Stimulated activated CD4-positive, alpha-beta T cell treated with anti-CD3 and anti-CD28 coated beads, Interleukin-4, amount 100 ng/mL, for 24 hours (primary cell): Measurements from ENCODE around the gene TRDMT1.
"Not testable (repeated sequence)": the region's sequence is repeated elsewhere in the genome, so short reads cannot be mapped to it uniquely, and the experiment has no call there.

Source experiments
- DNase-seq: peaks from one replicate; pipeline ENCODE4 v3.0.0-alpha.2; 2020

Gene TRDMT1

DNA sequence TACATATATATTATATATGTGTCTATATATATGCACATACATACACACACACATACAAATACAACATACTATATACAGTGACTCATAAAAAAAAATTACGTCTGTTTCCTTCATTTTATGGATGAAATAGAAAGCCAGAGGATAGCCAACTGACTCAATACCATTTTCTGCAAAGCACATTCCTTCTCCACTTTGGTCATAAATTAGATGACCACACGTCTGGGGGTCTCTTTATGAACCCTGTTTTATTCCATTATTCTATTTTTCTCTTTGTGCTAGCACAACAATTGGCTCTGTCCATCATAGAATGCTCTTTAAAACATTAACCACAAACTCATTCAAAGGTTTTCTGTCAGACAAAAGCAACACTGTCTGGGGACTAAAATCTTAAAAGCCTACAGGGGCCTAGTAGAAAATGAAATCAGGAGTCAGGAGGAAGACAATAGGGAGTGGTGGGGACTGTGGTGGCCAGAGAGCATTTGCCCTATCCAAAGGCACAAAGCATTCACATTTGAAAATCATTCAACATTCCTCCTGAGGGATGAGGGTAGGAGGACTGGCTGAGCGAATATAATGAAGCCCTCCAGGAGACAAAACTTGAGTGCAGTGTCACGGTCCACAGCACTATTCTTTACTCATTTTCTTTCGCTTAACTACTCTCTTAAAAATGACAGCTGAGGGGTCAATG, 76.1 kb downstream of the TRDMT1 start:
- no peak for DNase-seq

DNA sequence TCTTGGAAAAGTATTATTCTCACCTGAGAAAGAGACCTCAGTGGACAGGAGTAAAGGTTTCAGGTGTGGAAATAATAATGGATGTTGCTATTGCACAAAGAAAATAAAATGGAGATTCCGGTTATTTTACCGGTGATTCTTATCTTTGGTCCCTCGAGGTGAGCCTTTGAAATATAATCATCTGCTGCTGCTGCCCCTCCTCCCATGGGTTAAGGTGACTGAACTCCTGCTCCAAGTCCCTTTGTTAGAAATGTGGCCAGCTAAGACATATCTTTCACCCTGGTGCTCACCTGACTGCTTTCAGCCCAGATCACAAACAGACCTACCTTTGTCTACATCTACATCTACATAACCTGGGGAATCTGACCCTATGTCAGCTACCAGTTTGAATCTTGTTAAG, 77.5 kb downstream of the TRDMT1 start:
- no peak for DNase-seq

DNA sequence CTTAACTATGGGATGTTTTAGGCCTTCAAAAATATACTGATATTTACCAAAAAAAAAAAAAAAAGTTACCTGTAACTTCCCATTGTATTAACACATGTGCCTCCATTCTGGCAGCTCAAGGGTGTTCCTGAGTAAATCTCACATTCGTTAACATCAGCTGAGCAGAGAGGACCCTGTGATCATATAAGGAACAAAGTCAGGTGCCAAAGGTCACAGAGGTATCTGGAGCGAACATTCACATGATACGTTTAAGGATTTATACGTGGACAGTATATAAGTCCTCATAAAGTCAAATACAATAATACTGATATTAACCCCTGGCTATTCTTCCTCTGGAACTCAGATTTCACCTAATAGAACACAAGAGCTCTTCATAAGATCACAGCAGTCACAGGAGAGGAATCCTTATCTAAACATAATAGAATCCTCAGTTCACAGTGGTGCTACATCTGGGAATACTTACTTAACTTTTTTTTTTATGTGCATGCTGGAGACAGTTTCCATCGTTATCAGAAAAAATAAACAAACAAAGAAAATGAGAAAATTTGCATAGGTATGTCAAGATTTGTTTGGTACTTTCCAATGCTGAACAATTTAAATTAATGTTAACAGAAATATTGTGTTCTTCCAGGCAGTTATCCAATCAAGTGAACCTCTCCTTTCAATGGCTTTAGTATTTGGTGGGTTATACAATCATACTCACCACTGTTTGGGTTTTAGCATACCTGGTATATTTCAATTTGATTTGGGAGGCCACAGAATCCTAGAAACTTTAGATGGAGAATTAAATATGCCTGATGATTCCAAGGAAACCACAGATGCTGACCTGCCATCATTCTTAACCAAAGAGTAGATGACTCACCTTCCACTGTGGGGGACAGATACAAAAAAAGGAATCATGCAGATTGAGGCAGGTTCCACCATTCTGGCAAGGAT, 78.5 kb downstream of the TRDMT1 start:
- DNase-seq, result no peak

DNA sequence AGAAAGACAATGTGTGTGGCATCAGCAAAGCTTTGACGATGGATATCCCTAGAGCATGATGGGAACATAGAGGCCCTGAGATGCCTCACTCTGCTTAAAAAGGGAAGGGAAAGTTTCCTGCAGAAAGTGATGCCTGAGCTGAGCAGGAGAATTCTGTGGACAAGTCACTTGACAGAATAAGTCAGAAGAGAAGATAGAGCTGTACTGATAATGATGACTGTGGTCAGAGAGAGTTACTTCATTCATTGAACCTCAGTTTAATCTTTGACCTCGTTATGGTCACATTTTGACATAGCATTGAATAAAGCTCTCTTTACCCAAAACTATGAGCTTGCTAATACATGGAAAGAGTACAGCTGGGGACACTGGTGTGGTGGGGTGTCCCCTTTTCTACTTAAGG, 79.4 kb downstream of the TRDMT1 start:
- DNase-seq, result no peak

DNA sequence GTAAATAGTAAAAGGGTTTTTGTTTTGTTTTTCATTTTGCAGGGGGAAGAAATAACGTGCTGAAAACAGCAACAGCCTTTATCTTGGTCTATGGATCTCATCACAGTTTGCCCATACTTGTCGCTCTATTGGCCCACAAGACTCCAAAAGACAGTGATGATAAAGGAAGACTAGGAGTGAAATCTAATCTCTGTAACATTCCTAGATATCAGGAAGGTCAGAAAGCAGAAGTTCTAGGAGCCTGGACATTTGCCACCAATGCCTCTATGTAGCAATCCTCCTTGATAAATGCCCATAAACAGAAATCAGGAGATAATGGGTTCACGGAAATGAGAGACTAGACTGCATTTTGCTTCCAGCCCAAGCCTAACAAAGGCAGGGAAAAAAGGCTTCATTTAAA, 80.8 kb downstream of the TRDMT1 start:
- no peak for DNase-seq

DNA sequence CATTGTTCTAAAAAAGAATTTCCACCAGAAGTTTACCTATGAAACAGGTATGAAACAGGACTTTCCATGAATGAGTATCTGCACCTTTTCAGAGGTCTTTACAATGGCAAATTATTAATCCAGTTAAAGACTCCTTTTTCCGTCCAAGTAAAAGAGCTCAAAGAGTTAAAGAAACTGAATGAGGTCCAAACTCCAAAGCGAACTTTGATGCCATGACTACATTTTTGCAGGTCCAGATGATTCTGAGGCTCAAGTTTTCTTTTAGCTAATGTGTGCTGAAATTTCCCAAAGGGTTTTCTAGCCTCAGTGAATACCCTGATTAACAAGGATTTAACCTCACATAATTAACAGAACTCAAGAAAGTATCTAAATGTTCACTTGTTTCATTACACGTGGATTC, 81.6 kb downstream of the TRDMT1 start:
- no peak for DNase-seq

DNA sequence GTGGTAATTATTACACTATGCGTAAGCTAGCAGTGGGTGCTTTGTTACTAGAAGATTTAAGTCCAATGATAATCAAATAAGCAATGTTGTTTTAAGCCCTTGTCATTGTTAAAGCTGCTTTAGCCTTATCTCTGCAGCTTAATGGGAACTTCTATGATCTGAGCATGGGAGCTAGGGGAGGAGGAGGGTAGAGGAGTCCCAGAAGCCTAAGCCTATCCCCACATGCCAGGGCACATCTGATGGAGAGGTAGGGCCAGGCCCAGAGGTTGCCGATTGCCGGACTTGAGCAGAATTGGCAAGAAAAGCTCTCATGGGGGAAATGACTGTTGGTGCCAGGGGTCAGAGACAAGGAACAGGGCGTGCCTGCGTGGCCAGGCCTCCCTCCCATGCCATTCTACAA, 85.3 kb downstream of the TRDMT1 start:
- DNase-seq, result no peak

DNA sequence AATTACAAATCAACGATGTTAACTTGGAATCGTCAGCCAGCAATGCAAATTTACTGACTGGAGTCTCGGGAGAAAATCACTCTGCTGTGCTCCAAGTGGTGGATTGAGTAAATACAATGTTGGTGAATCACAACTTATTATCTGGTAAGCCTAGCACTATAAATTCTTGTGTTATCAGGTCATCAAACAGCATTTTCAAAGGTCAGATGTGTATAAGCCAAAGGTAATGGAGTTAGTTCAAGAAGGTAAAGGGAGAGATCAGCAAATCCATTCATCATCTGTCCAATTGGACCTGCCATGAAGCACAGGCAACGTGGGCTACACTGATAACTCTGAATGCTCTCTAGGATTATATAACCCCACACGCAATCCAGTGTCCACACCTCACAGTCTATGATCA, 85.8 kb downstream of the TRDMT1 start:
- DNase-seq, result no peak

DNA sequence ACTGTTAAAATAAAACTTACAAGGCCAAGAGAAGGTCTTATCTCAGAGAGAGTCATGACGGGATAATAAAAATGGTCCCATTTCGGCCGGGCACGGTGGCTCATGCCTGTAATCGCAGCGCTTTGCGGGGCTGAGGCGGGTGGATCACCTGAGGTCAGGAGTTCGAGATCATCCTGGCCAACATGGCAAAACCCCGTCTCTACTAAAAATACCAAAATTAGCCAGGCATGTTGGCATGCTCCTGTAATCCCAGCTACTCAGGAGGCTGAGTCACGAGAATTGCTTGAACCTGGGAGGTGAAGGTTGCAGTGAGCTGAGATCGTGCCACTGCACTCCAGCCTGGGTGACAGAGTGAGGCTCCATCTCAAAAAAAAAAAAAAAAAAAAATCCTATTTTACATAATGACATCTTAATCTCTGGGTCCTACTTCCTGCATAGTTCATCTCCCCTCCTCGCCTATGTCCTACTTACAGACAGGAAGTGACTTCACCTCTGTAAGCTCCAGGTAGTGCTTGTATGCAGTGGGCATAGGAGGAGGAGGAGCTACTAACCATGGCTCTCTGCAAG, 86.5 kb downstream of the TRDMT1 start:
- not testable (repeated sequence) for DNase-seq

DNA sequence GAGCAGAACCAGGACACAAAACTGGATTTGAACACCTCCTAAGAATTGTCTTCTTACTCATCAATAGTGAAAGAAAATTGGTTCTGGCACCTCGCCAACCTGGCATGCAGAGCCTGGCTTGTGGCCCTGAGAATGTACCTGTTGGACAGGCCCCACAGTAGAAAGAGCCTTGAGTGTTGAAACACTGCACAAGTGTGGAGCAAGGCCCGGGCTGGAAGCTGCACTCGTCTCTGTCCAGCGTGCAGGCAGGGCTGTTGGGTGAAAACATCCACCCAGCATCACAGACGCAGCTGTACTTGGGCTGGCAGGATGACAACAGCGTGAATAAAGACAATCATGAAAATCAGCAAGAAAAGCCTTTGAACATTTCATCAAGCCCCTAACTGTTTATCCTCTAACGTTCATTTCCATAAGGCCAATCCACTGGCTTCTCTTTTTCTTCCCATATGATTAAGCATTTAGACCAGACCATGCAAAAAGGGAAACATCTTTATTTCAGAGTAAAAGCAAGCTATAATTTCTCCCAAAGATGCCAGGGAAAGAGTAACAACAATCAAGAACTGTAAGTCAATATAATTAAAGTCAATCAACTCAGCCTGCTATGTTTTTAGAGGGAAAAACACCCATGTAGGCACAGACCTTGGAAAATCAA, 87.5 kb downstream of the TRDMT1 start:
- DNase-seq, result no peak

DNA sequence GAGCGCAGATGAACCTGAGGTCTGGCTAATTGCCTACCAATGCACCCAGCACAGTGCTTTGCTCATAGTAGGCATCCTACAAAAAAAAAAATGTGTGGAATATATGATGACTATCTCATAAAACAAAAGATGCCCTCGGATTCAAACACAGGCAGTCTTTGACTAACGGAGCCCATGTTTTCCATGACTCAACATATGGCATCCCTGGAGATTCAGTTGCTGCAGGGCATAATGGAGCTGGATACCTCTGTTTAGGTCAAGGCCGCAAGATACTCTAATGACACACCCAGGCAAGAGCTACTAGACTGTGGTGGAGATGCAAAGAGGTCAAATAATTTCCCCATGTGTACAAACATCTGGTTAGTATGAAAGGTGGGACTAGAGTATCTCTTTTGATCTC, 88.1 kb downstream of the TRDMT1 start:
- no peak for DNase-seq

DNA sequence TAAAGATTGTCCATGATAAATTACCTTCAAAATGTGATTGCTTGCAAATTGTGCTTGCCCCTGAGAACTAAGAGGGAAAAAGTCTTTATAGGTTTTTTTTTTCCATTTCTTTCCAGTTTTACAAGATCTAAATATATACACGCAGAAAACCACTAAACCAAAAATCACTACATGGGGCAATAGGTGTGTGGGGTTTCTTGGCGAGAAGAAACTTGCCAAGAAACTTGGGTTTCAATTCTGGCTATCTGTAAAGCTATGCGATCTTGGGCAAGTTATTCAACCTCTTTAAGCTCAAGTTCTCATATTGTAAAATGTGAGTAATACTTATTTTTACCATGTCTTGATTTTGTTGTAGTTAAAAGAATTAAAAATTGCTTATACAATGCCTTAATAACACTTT, 88.9 kb downstream of the TRDMT1 start:
- no peak for DNase-seq

DNA sequence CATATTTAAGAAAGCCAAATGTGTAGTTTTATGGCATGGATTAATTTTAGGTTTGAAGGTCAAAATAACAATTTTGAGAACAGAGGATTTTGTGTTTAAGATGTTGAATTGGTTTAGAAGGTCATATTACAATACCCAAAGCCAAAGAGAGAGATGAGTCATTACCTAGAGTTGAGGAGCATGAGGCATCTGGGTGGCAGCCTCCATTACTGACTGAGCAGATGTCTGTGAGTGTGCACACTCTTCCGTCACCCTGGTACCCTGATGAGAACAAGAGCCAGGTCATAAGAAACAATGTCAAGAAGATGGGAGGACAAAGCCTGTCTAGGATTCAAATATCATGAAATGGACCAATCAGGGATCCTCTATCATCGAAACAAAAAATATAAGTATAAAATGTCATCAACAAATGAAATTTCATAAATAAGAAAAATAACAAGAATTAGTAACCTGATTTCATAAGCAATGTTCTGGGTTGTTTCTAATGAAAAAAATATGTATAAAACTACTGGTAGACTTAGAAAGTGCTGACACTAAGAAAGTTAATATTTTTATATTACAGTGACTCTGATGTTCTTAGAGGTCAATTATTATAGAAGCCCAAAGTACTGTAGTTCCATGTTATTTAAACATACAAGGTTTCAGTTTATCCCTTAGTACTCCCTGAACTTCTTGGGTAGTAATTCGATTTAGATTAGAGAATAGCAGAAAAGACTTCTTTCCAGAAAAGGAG, 91.8 kb downstream of the TRDMT1 start:
- no peak for DNase-seq

DNA sequence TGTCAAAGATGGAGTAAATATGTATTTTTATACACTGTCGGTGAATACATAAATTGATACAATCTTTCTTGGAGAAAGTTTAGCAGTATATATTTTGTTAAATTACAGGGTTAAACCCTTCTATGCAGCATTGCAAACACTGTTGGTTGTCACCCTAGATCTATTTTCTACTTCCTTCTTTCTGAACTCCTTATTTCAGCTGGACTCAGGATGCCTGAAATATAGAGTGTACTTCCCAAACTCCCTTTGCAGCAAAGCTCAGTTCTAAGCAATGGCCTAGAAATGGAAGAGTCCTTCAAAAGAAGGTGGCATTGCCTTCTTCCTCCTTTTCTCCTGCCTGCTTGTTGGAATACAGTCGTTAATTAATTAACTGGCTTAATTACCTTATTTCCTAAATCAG, 92.4 kb downstream of the TRDMT1 start:
- DNase-seq, result no peak

DNA sequence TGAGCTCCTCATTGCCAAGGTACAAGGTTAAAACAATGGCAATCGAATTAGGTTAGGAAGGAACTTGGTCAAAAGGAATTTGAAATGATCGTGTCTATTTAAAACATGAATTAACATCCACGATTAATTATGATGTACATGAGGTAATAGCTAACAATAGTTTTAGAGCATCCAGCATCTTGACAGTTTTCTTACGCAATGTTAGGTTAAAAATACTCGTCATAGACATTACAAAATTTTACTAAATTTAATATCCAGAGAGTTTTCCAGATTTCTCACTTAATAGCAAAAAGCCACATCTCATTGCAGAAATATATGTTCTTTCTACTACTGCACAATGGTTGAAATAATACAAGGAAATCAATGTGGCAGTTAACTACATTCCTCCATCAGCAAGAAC, 94.5 kb downstream of the TRDMT1 start:
- no peak for DNase-seq

DNA sequence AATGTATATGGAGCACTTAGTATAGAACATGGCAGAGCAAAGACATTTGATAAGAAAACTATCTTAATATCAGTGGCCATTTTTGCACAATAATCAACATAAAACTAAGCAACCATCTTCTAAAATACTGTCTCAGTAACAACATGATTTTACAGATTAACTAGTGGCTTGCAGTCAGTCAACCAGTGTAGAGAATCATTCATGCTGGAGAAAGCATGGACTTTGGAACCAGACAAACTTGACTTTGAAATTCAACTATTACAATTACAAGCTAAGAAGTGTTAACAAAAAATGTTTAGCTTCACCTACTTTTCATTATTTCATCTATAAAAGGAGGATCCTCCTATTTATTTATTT, 99.6 kb downstream of the TRDMT1 start:
- DNase-seq, result no peak

DNA sequence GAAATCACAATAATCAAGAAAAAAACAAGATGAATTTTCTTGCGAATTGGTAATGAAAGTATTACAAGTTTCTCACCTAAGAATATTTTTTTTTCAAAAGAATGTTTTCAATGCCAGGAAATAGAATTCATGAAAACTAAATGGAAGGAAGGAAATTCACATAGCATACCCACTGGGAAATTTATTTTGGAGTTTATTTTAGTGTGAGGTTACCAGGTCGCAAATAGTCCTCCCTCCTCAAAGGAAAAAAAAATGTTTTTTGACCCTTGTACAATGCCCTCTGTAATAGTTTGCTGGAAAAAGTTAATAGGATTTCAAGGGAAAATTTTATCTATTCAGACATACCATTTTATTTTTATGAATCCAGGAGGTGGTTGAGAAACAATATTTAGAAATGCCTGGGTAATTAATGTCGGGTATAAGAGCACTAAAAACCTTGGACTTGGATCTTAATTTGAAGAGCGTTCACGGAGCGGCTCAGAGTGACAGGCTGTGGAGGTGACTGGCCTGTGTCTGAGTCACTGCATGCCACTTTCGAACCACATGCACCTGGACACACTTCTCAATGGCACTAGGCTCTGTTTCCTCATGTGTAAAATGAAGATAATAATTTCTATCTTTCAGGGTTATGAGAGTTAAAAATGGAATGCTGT, 100.1 kb downstream of the TRDMT1 start:
- no peak for DNase-seq

DNA sequence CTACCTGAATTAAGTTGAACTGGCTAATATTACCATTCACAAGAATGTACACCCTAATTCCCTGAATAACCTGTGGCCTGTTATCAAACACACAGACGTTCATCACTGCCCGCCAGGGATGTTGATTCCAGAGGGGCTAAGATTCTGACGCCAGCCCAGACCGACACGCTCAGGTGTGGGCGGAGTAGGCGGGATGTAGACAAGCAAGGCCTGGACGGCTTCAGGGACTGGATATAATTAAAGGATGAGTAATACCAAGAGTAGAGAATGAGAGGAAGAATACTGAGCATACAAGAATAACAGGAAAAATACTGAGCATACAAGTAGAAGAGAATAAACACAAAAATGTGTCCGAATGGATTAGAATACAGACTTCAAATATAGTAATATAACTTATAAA, 100.9 kb downstream of the TRDMT1 start:
- DNase-seq, result no peak

DNA sequence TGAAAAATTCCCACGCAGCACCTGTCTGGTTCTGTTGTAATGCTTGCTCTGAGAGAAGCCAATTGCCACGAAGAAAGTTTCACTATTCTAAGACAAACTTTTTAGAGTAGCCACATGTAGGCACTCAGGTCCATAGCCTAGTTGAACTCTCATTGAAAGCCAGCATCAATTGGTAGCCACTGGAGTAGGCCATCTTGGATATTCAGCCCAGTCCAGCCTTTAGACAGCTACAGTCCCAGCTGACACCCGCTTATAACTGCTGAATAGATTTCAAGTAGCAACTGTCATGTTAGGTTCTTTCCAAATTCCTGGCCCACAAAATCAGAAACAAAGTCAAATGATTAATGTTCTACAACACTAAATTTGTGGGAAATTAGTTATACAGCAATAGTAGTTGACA, 103.5 kb downstream of the TRDMT1 start:
- DNase-seq, result no peak
